Upper lobe of right lung (tissue), 1 donor: ENCODE measurements around the gene TMBIM1. TPM values are rescaled to one million over a fixed set of nuclear protein-coding genes. Genes with fewer than 3 reads are reported as not detected.

Experiments
- ATAC-seq: fragments of 200-7000 bp; cut with Tn5 transposase; one replicate; pipeline ENCODE4 v1.9.1; 2020; ENCODE audit warnings: mild to moderate bottlenecking, moderate library complexity
- DNase-seq: peaks from one replicate; pipeline ENCODE4 v3.0.0-alpha.2; 2020
- H3K27ac ChIP-seq: fragments of 200-600 bp; one replicate; pipeline ENCODE4 v1.8.0; 2022
- H3K27me3 ChIP-seq: fragments of 200-600 bp; one replicate; pipeline ENCODE4 v1.8.0; 2022; ENCODE audit warnings: mild to moderate bottlenecking
- H3K36me3 ChIP-seq: fragments of 200-600 bp; one replicate; pipeline ENCODE4 v1.8.0; 2022
- H3K4me1 ChIP-seq: fragments of 200-600 bp; one replicate; pipeline ENCODE4 v1.8.0; 2022
- H3K4me3 ChIP-seq: fragments of 200-600 bp; one replicate; pipeline ENCODE4 v1.8.0; 2022; ENCODE audit warnings: mild to moderate bottlenecking
- H3K9me3 ChIP-seq: fragments of 200-600 bp; one replicate; pipeline ENCODE4 v1.8.0; 2022
- CTCF ChIP-seq: fragments of 200-600 bp; IDR thresholded peaks from one replicate; pipeline ENCODE4 v1.8.0; 2022; ENCODE audit warnings: antibody characterized with exemption
- intact Hi-C: fragments of 100-400 bp; cut with DNase I; formaldehyde crosslinking; loops from one replicate; pipeline ENCODE4 v1.11.0; 2022
- total RNA-seq: library from RNA; stranded (reverse); fragmentation: NEBNext Ultra II Directional; extraction: Animal tissue kit (Norgen Biotek cat#: 25700); gene quantifications from one replicate; pipeline ENCODE4 v1.2.1, GENCODE V29; 2021
- donor health status: DM: no; HTN: yes; CAD: no; lungs with severe emphysema.

TMBIM1 gene
- total RNA-seq, 1 donor from 2014 or later = 281 TPM

GRCh38 chr2:218264773-218265561 lies 27.3 kb downstream of the TMBIM1 start:
- intact Hi-C loops = no loop called here
- DNase-seq = peak; percentile 53

GRCh38 chr2:218263817-218264641 lies 28.3 kb downstream of the TMBIM1 start:
- Histone ChIP-seq H3K9me3 (no peaks in the 10 kb centered on the region), H3K4me3 (no peak overlapping the region), H3K36me3 (peaks cover 50% of the 10 kb centered on the region), H3K27me3 (no peaks in the 10 kb centered on the region), H3K4me1 (peaks cover 29% of the 10 kb centered on the region), H3K27ac (no peak overlapping the region)
- intact Hi-C loops = no loop called here
- no peak for TF ChIP-seq CTCF
- DNase-seq (peak; percentile 49), ATAC-seq (peak; percentile 4)

More at GRCh38 chr2:218264773-218265561, 27.3 kb downstream of the TMBIM1 start:
- Histone ChIP-seq H3K9me3 (no peaks in the 10 kb centered on the region), H3K27me3 (no peaks in the 10 kb centered on the region), H3K4me3 (no peak overlapping the region), H3K36me3 (peaks cover 50% of the 10 kb centered on the region), H3K4me1 (peaks cover 23% of the 10 kb centered on the region), H3K27ac (no peak overlapping the region)
- ATAC-seq = no peak
- no peak for TF ChIP-seq CTCF

GRCh38 chr2:218262631-218263586 lies 29.4 kb downstream of the TMBIM1 start:
- DNase-seq (peak; percentile 68), ATAC-seq (no peak)
- no peak for TF ChIP-seq CTCF
- Histone ChIP-seq H3K4me3 (no peak overlapping the region), H3K36me3 (peaks cover 47% of the 10 kb centered on the region), H3K9me3 (no peaks in the 10 kb centered on the region), H3K4me1 (peaks cover 32% of the 10 kb centered on the region), H3K27me3 (no peaks in the 10 kb centered on the region), H3K27ac (no peak overlapping the region)
- intact Hi-C loops = no loop called here

GRCh38 chr2:218262237-218262600 lies 30.1 kb downstream of the TMBIM1 start:
- H3K4me3 ChIP-seq = no peak overlapping the region
- no peak overlapping the region for H3K27ac ChIP-seq
- no peaks in the 10 kb centered on the region for H3K27me3 ChIP-seq
- peaks cover 40% of the 10 kb centered on the region for H3K36me3 ChIP-seq
- no peaks in the 10 kb centered on the region for H3K9me3 ChIP-seq
- TF ChIP-seq CTCF = no peak
- intact Hi-C loops = no loop called here
- no peak for DNase-seq
- peaks cover 37% of the 10 kb centered on the region for H3K4me1 ChIP-seq
- ATAC-seq = no peak
